ENCODE data around the gene HEATR5A.

GRCh38 chr14:31275731-31276130, 144.6 kb downstream of the HEATR5A start:
- no peak for TF ChIP-seq CTCF (IDR thresholded peaks at IDR 0.05)
- TF ChIP-seq POLR2A (IDR thresholded peaks at IDR 0.05): no peak
- no peak for TF ChIP-seq POLR2AphosphoS5 (IDR thresholded peaks at IDR 0.05)

All from prostate gland (tissue), 2 donors.